K562 (cell line): Measurements from ENCODE around the gene LIN28A. TPM values are rescaled to one million over a fixed set of nuclear protein-coding genes. Genes with fewer than 3 reads are reported as not detected.

Experiments used
- KLF13 ChIP-seq: fragments of 450-650 bp; IDR thresholded peaks from 2 replicates; pipeline ENCODE4 v1.6.1; 2016; ENCODE audit warnings: missing genetic modification characterization, low read depth, mild to moderate bottlenecking, missing compliant biosample characterization, moderate library complexity, borderline replicate concordance
- MITF ChIP-seq: IDR thresholded peaks from 2 replicates; pipeline ENCODE4 v1.6.1; 2014; ENCODE audit warnings: antibody characterized with exemption
- NFXL1 ChIP-seq: fragments of 450-650 bp; formaldehyde crosslinking; IDR thresholded peaks from 2 replicates; pipeline ENCODE4 v1.4.0; 2021; ENCODE audit warnings: mild to moderate bottlenecking
- NR2F6 ChIP-seq: fragments of 450-650 bp; formaldehyde crosslinking; IDR thresholded peaks from 2 replicates; pipeline ENCODE4 v1.4.0; 2020; ENCODE audit warnings: mild to moderate bottlenecking
- REST ChIP-seq, 2 experiments: fragments of 450-650 bp; formaldehyde crosslinking in 1 of 2; IDR thresholded peaks; 2 replicates each; pipeline versions ENCODE4 v1.4.0 to v1.6.1; 2014 to 2020; ENCODE audit warnings: mild to moderate bottlenecking in 2 of 2, borderline replicate concordance in 1 of 2, low read depth in 1 of 2
- RNF2 ChIP-seq: sonication (generic); IDR thresholded peaks from 2 replicates; pipeline ENCODE4 v1.6.1; 2016
- SP2 ChIP-seq: IDR thresholded peaks from 2 replicates; pipeline ENCODE4 v1.6.1; 2011; ENCODE audit warnings: mild to moderate bottlenecking, low read depth, low read length, moderate library complexity; ENCODE audit not compliant: poor library complexity, severe bottlenecking; ENCODE audit errors: extremely low read depth
- SUPT5H ChIP-seq: fragments of 450-650 bp; IDR thresholded peaks from 2 replicates; pipeline ENCODE4 v1.6.1; 2016
- ZBTB34 ChIP-seq: fragments of 250-450 bp; sonication (Bioruptor Pico); IDR thresholded peaks from 2 replicates; pipeline ENCODE4 v1.8.0; 2021; ENCODE audit warnings: mild to moderate bottlenecking, moderate library complexity
- ZNF263 ChIP-seq: sonication (generic); formaldehyde crosslinking; IDR thresholded peaks from 2 replicates; pipeline ENCODE4 v1.8.0; 2022; ENCODE audit warnings: mild to moderate bottlenecking, missing genetic modification reagents, borderline replicate concordance
- ZNF699 ChIP-seq: fragments of 250-450 bp; sonication (Bioruptor Pico); IDR thresholded peaks from 2 replicates; pipeline ENCODE4 v1.8.0; 2021; ENCODE audit warnings: mild to moderate bottlenecking, moderate library complexity; ENCODE audit not compliant: insufficient replicate concordance
- ZSCAN32 ChIP-seq: fragments of 450-650 bp; formaldehyde crosslinking; IDR thresholded peaks from 2 replicates; pipeline ENCODE4 v1.4.0; 2020; ENCODE audit warnings: mild to moderate bottlenecking, moderate library complexity
- polyA plus RNA-seq, 8 experiments: library from polyadenylated mRNA; depleted of rRNA in 4 of 8; stranded (reverse) in 5 of 8; unstranded in 3 of 8; fragments of >200 nt; fragmentation: Nextera tagmentation in 2 of 8; fragmentation: Illumina TruSeq in 1 of 8; extraction: Ambion mirVana in 2 of 8; extraction: Trizol in 1 of 8; gene quantifications; 2 replicates each; pipeline versions ENCODE4 v1.2.1 to v1.2.3, GENCODE V29; 2011 to 2014; ENCODE audit warnings: inconsistent platforms in 1 of 8, missing spikeins in 1 of 8
- total RNA-seq, 7 experiments: library from RNA; depleted of rRNA in 6 of 7; stranded (reverse); fragments of >200 nt in 6 of 7; fragmentation: Illumina TruSeq in 2 of 7; extraction: Trizol in 2 of 7; gene quantifications; 2 replicates each; pipeline versions ENCODE4 v1.2.1 to v1.2.3, GENCODE V29; 2011 to 2021; ENCODE audit warnings: low replicate concordance in 1 of 7
- TF ChIP-seq, protein P1 (sequence below): sonication (generic); formaldehyde crosslinking; IDR thresholded peaks from 2 replicates; pipeline ENCODE4 v1.8.1; 2023; ENCODE audit warnings: mild to moderate bottlenecking, missing genetic modification reagents

The LIN28A gene
- total and polyA plus RNA-seq, 9 of the 15 experiments (the other 6 are each of a cell fraction or from before 2014, with no cell fraction given), result 0.80 to 5.4 (median 3.9) TPM

DNA sequence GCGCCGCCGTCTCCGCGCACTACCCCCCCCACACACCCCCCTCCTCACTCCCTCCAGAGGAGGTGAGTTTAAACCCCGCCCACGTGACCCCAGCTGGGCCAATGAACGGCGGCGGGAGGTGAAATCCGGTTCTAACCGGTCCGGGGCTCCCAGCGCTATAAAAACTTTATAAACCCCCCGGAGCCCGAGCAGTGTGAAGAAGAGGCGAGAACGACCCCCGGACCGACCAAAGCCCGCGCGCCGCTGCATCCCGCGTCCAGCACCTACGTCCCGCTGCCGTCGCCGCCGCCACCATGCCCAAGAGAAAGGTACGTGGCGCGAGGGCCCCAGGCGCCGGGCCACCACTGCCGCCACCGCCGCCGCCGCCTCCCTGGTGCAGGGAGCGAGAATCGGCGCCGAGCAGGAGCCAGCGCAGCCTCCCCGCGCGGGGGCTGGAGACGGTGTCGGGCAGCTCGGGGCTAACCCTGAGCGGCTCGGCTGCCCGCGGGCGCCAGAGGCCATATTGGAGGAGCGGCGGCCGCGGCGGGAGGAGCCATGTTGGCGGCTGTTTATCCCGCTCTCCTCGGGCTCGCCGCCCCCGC, 61.8 kb downstream of the LIN28A start, which contains the start of gene HMGN2 (continued):
- peak; percentile 53; the same call in 1 of the 2 replicates for TF ChIP-seq ZSCAN32 (CRISPR knock-in tag)
- TF ChIP-seq NFXL1 (CRISPR knock-in tag), result peak; percentile 69; the same call in 1 of the 2 replicates
- peak; percentile 88 for TF ChIP-seq SUPT5H
- peak; percentile 49; the same call in 1 of the 2 replicates for TF ChIP-seq KLF13 (tag)
- TF ChIP-seq, protein P1, sequence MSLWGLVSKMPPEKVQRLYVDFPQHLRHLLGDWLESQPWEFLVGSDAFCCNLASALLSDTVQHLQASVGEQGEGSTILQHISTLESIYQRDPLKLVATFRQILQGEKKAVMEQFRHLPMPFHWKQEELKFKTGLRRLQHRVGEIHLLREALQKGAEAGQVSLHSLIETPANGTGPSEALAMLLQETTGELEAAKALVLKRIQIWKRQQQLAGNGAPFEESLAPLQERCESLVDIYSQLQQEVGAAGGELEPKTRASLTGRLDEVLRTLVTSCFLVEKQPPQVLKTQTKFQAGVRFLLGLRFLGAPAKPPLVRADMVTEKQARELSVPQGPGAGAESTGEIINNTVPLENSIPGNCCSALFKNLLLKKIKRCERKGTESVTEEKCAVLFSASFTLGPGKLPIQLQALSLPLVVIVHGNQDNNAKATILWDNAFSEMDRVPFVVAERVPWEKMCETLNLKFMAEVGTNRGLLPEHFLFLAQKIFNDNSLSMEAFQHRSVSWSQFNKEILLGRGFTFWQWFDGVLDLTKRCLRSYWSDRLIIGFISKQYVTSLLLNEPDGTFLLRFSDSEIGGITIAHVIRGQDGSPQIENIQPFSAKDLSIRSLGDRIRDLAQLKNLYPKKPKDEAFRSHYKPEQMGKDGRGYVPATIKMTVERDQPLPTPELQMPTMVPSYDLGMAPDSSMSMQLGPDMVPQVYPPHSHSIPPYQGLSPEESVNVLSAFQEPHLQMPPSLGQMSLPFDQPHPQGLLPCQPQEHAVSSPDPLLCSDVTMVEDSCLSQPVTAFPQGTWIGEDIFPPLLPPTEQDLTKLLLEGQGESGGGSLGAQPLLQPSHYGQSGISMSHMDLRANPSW, result peak; percentile 72; the same call in 1 of the 2 replicates
- peak; percentile 100 for TF ChIP-seq REST (IDR thresholded peaks at IDR 0.05; ENCODE audit: borderline replicate concordance)
- TF ChIP-seq REST (CRISPR knock-in tag; IDR thresholded peaks at IDR 0.05; ENCODE audit: low read depth), result peak; percentile 87
- TF ChIP-seq ZNF263 (CRISPR knock-in tag), result 0 out of 2 replicates have a peak, but pooled peaks have one; percentile 22
- no peak for TF ChIP-seq SP2
- TF ChIP-seq ZNF699 (CRISPR knock-in tag), result no peak
- peak; percentile 10; the same call in 1 of the 2 replicates for TF ChIP-seq ZBTB34 (CRISPR knock-in tag)
- TF ChIP-seq MITF, result 0 out of 2 replicates have a peak, but pooled peaks have one; percentile 7
- TF ChIP-seq RNF2, result 0 out of 2 replicates have a peak, but pooled peaks have one; percentile 1
- TF ChIP-seq NR2F6 (CRISPR knock-in tag), result peak; percentile 68; the same call in 1 of the 2 replicates
